Stimulated activated CD4-positive, alpha-beta T cell treated with anti-CD3 and anti-CD28 coated beads, Interleukin-4, amount 100 ng/mL, for 48 hours (primary cell): ENCODE data around the gene C17orf50.

Experiments used
- DNase-seq, 2 donors: peaks; one replicate each; pipeline ENCODE4 v3.0.0-alpha.2; 2020; ENCODE audit warnings: low read depth in 2 of 2

The C17orf50 gene

GRCh38 chr17:35752945-35753764 is 7.5 kb upstream of the C17orf50 start, which contains the start of gene GAS2L2:
GAS2L2 (minus strand) TSS chr17:35753239; CDS start chr17:35752850, 389 bp downstream.
- no peak for DNase-seq

- DNase-seq: no peak
These were observed 3.4 kb upstream of the C17orf50 start for GRCh38 chr17:35757243-35757642.

GRCh38 chr17:35761601-35762000 is 914 bp downstream of the C17orf50 start:
- DNase-seq: no peak

GRCh38 chr17:35763767-35764122 is 3.1 kb downstream of the C17orf50 start:
- DNase-seq: no peak

- DNase-seq: peak; percentile 84 to 86
These were observed 3.7 kb downstream of the C17orf50 start for GRCh38 chr17:35764123-35764991.

GRCh38 chr17:35765086-35765710 is 4.5 kb downstream of the C17orf50 start:
- no peak for DNase-seq

GRCh38 chr17:35765756-35766488 is 5.2 kb downstream of the C17orf50 start:
- no peak for DNase-seq

GRCh38 chr17:35766489-35766877 is 5.8 kb downstream of the C17orf50 start:
- no peak for DNase-seq

GRCh38 chr17:35766903-35767510 is 6.3 kb downstream of the C17orf50 start:
- DNase-seq: no peak

GRCh38 chr17:35768797-35769196 is 8.1 kb downstream of the C17orf50 start:
- DNase-seq: no peak

GRCh38 chr17:35769895-35770486 is 9.3 kb downstream of the C17orf50 start:
- no peak for DNase-seq

- DNase-seq: no peak
These were observed 12.4 kb downstream of the C17orf50 start for GRCh38 chr17:35773129-35773528.

- DNase-seq: no peak
These were observed 13.2 kb downstream of the C17orf50 start for GRCh38 chr17:35773679-35774425.

- no peak for DNase-seq
These were observed 13.8 kb downstream of the C17orf50 start for GRCh38 chr17:35774499-35774898.

- DNase-seq: no peak
These were observed 14.4 kb downstream of the C17orf50 start for GRCh38 chr17:35775039-35775438.

GRCh38 chr17:35775583-35775982 is 14.9 kb downstream of the C17orf50 start:
- no peak for DNase-seq

GRCh38 chr17:35778641-35779196 is 18.0 kb downstream of the C17orf50 start:
- no peak for DNase-seq

- no peak for DNase-seq
These were observed 20.3 kb downstream of the C17orf50 start for GRCh38 chr17:35780950-35781349.

GRCh38 chr17:35784895-35785294 is 24.2 kb downstream of the C17orf50 start:
- DNase-seq: no peak

GRCh38 chr17:35786941-35787432 is 26.3 kb downstream of the C17orf50 start:
- no peak for DNase-seq
